H1 (cell line): Measurements from ENCODE around the gene GABRG2. TPM values are rescaled to one million over a fixed set of nuclear protein-coding genes. Genes with fewer than 3 reads are reported as not detected.

Experiments
- ATF2 ChIP-seq: IDR thresholded peaks from 2 replicates; pipeline ENCODE4 v1.6.1; 2012; ENCODE audit warnings: low read length, inconsistent platforms
- MAFK ChIP-seq: IDR thresholded peaks from 2 replicates; pipeline ENCODE4 v1.6.1; 2012; ENCODE audit warnings: low read depth, mild to moderate bottlenecking, improper control_type of control experiment, low read length
- TAF7 ChIP-seq: optimal IDR thresholded peaks from 2 replicates; pipeline ENCODE3; 2011; ENCODE audit warnings: low read depth, mild to moderate bottlenecking, inconsistent platforms, low read length, moderate library complexity, borderline replicate concordance
- ZNF274 ChIP-seq: IDR thresholded peaks from 2 replicates; pipeline ENCODE4 v1.7.0; 2012; ENCODE audit warnings: low read length, borderline replicate concordance; ENCODE audit errors: extremely low read depth
- polyA plus RNA-seq, 7 experiments: library from polyadenylated mRNA; depleted of rRNA in 3 of 7; stranded (reverse) in 5 of 7; unstranded in 2 of 7; fragments of >200 nt in 5 of 7; fragments of 200-250 nt in 2 of 7; gene quantifications; 1 replicate in 5 of 7; 2 replicates in 1 of 7; 4 replicates in 1 of 7; pipeline versions ENCODE4 v1.2.1 to v1.2.3, GENCODE V29; 2011 to 2013; ENCODE audit warnings: missing spikeins in 2 of 7, mixed read lengths in 2 of 7
- total RNA-seq: library from RNA; stranded (reverse); fragmentation: NEBNext Ultra II Directional; extraction: Animal tissue kit (Norgen Biotek cat#: 25700); gene quantifications from 2 replicates; pipeline ENCODE4 v1.2.1, GENCODE V29; 2021

GABRG2 gene
- total and polyA plus RNA-seq, 2 of the 8 experiments (the other 6 are each of a cell fraction or from before 2014, with no cell fraction given): 2.0 to 2.8 TPM

DNA sequence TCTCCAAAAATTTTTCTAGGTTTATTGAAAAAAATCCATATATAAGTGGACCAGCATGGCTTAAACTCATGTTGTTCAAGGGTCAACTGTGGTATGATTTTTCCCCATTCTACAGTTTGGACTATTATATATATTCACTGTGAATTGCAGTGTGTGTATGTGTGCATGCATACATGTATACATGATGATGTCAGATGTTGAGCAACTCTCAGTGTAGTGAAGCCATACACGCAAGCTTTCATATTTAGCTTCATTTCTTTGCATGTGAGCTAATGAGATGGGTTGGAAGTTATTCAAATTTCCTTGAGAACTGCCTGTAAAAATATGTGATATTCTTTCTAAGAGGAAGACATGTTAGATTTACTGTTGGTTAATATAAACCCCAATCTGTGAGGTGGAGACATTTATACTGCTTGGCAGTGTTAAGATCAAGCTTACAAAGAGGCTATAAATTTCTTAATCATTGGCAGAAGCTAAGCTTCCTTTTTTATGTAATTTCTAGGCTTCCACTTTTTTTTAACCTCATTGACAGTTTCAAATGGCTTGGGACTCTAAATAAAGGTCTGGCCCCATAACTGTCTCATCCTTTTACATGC is 134.8 kb downstream of the GABRG2 start (continued):
- TF ChIP-seq ZNF274 (no peak), TAF7 (no peak), MAFK (no peak), ATF2 (no peak)
- TF ChIP-seq, all 59 proteins: peak for 0

Other genes with a start within 250 kb of the GABRG2 start
- 16.2 and 17.3 TPM in 2 replicates for gene GABRA1, start 219.7 kb upstream of the GABRG2 start, total RNA-seq
- 1.6 and 4.7 TPM in 2 replicates for gene GABRA1, start 219.7 kb upstream of the GABRG2 start, polyA plus RNA-seq (2011; rRNA removed)